ENCODE measurements around the gene ZFPL1.
A peak's percentile ranks its signal among the peaks of the same experiment; 100 is the strongest.

ZFPL1 gene

DNA sequence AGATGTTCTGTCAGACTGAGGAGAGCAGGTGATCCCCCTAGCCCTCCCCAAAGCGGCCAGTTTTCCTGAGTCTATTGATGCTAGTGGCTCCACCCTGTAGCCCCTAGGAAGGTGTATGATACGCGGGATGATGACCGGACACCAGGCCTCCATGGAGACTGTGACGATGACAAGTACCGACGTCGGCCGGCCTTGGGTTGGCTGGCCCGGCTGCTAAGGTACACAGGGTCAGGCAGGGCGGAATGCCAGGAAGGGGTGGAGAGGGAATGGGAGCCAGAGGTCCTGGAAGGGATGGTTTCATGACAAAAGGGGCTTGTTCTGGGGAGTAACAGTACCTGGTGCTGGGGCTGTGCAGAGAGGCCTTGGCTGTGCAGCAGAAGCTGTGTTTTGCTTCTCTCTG, 3.2 kb downstream of the ZFPL1 start:
- H3K4me3 Mint-ChIP-seq: no peak overlapping the region
- no peaks in the 10 kb centered on the region for H3K9me3 Mint-ChIP-seq
- peaks cover 26% of the 10 kb centered on the region for H3K4me1 Mint-ChIP-seq
- TF ChIP-seq, protein P1, sequence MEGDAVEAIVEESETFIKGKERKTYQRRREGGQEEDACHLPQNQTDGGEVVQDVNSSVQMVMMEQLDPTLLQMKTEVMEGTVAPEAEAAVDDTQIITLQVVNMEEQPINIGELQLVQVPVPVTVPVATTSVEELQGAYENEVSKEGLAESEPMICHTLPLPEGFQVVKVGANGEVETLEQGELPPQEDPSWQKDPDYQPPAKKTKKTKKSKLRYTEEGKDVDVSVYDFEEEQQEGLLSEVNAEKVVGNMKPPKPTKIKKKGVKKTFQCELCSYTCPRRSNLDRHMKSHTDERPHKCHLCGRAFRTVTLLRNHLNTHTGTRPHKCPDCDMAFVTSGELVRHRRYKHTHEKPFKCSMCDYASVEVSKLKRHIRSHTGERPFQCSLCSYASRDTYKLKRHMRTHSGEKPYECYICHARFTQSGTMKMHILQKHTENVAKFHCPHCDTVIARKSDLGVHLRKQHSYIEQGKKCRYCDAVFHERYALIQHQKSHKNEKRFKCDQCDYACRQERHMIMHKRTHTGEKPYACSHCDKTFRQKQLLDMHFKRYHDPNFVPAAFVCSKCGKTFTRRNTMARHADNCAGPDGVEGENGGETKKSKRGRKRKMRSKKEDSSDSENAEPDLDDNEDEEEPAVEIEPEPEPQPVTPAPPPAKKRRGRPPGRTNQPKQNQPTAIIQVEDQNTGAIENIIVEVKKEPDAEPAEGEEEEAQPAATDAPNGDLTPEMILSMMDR (IDR thresholded peaks at IDR 0.05; ENCODE audit: unreplicated experiment in 3 of 3): no peak
- H3K36me3 Mint-ChIP-seq (ENCODE audit: low read depth): peaks cover 12% of the 10 kb centered on the region
- no peak overlapping the region for H3K27ac Mint-ChIP-seq
- H3K27me3 Mint-ChIP-seq (ENCODE audit: low read depth): no peaks in the 10 kb centered on the region

DNA sequence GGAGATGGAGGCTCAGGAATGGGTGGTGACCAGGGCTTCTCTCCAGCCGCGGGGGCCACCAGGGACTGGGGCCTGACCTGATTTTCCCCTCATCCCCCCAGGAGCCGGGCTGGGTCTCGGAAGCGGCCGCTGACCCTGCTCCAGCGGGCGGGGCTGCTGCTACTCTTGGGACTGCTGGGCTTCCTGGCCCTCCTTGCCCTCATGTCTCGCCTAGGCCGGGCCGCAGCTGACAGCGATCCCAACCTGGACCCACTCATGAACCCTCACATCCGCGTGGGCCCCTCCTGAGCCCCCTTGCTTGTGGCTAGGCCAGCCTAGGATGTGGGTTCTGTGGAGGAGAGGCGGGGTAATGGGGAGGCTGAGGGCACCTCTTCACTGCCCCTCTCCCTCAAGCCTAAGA, 3.8 kb downstream of the ZFPL1 start:
- TF ChIP-seq, protein P1 (IDR thresholded peaks at IDR 0.05; ENCODE audit: unreplicated experiment in 3 of 3): no peak
- no peak overlapping the region for H3K27ac Mint-ChIP-seq
- H3K9me3 Mint-ChIP-seq: no peaks in the 10 kb centered on the region
- no peaks in the 10 kb centered on the region for H3K27me3 Mint-ChIP-seq (ENCODE audit: low read depth)
- peaks cover 23% of the 10 kb centered on the region for H3K4me1 Mint-ChIP-seq
- H3K4me3 Mint-ChIP-seq: no peak overlapping the region
- peaks cover 12% of the 10 kb centered on the region for H3K36me3 Mint-ChIP-seq (ENCODE audit: low read depth)

DNA sequence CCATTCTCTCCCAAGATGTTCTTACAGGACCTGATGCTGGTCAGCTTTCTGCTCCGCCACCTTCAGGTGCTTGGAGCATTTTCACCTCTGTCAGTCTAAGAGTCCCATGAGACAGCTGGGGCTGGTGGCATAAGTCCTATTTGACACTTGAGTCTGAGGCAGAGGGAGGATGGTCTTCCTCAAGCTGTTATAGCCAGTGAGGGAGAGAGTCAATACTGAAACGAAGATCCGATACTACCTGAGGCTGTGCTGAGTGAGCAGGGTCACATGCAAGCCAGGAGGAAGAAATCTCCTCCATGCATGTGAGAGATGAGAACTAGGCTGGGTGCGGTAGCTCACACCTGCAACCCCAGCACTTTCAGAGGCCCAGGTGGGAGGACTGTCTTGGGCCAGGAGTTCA, 5.6 kb downstream of the ZFPL1 start:
- Mint-ChIP-seq H3K36me3 (ENCODE audit: low read depth) (peaks cover 12% of the 10 kb centered on the region), H3K4me3 (no peak overlapping the region), H3K27me3 (ENCODE audit: low read depth) (no peaks in the 10 kb centered on the region)

DNA sequence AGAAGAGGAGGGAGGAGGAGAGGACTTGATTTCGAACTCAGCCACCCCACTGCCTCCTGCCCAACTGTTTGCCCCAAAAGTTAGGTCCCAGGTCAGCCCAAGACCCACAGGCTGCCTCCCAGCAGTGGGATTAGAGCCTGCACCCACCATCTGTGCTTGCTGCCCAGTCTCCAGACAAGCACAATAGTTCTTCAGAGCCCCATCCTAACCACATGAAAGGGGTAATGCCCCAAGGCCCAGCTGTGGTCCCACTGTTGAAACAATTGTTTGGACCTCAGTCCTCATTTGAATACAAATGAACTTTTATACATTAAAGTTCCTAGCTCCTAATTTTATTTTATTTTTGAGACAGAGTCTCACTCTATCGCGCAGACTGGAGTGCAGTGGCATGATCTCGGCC, 6.6 kb downstream of the ZFPL1 start:
- no peak overlapping the region for H3K4me3 Mint-ChIP-seq
- no peaks in the 10 kb centered on the region for H3K9me3 Mint-ChIP-seq
- H3K27me3 Mint-ChIP-seq (ENCODE audit: low read depth): no peaks in the 10 kb centered on the region

More for the DNA sequence above, 5.6 kb downstream of the ZFPL1 start:
- Mint-ChIP-seq H3K4me1 (peaks cover 11% of the 10 kb centered on the region), H3K9me3 (no peaks in the 10 kb centered on the region), H3K27ac (no peak overlapping the region)
- TF ChIP-seq, protein P1 (IDR thresholded peaks at IDR 0.05; ENCODE audit: unreplicated experiment in 3 of 3): no peak

DNA sequence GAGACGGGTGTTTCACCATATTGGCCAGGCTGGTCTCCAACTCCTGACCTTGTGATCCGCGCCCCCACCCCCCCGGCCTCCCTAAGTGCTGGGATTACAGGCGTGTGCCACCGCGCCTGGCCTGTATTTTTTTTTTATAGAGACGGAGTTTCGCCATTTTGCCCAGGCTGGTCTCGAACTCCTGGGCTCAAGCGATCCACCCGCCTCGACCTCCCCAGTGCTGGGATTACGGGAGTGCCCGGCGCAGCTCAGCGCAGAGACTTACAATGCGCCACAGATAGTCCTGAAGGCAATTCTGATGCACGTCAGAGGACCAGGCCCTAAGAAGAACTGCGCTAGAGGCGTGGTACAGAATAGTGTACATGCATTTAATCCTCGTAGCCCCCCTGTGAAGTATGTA, 11.4 kb downstream of the ZFPL1 start:
- Mint-ChIP-seq H3K27ac (peak overlapping the region; percentile 95 to 98 (median 97)), H3K36me3 (ENCODE audit: low read depth) (no peaks in the 10 kb centered on the region), H3K4me3 (peak overlapping the region; percentile 93 to 97 (median 97)), H3K27me3 (ENCODE audit: low read depth) (no peaks in the 10 kb centered on the region), H3K9me3 (no peaks in the 10 kb centered on the region), H3K4me1 (peaks cover 10% of the 10 kb centered on the region)
- TF ChIP-seq, protein P1 (IDR thresholded peaks at IDR 0.05; ENCODE audit: unreplicated experiment in 3 of 3): no peak

More for the DNA sequence above, 6.6 kb downstream of the ZFPL1 start:
- TF ChIP-seq, protein P1 (IDR thresholded peaks at IDR 0.05; ENCODE audit: unreplicated experiment in 3 of 3): no peak
- Mint-ChIP-seq H3K4me1 (peaks cover 4% of the 10 kb centered on the region), H3K27ac (no peak overlapping the region), H3K36me3 (ENCODE audit: low read depth) (peaks cover 10% of the 10 kb centered on the region)

DNA sequence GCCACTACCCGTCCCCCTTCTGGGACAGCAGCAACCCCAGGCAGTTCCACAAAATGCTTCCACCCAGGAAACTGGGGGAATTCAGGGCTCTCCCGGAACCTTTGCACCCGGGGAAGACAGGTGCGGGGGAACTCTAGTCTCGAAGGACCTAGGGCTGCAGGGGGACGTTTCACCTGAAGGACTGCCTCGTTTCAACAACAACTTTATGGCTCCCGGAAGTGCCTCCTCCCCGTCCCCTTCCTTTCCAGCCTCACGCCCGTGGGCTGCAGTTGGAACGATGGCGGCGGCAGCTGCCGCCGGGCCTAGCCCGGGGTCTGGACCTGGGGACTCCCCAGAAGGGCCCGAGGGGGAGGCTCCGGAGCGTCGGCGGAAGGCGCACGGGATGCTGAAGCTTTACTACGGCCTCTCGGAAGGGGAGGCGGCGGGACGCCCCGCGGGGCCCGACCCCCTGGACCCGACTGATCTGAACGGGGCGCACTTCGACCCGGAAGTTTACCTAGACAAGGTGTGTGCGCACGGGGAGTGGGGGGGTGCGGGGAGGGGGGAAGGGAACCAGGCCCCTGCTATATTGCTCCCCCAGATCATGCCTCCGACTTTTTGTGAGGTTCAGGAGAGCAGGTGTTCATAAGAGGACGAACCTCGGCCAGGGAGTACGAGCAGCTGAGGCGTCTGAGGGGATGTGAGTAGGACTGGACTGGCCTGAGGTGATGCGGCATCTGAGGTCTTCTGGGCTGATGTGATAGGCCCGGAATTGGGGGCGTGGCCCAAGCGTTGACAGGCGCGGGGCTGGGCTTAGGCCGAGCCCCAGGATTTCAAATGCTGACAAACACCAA, 12.2 kb downstream of the ZFPL1 start, which contains the start of gene VPS51:
TSS of gene VPS51 (plus strand) at position 241 of the 833 bp plus-strand sequence. CDS start at position 278, 37 bp downstream.
- peak within 1 kb of the TSS; percentile 93 to 97 (median 97) for H3K4me3 Mint-ChIP-seq
- TF ChIP-seq, protein P1 (IDR thresholded peaks at IDR 0.05; ENCODE audit: unreplicated experiment in 3 of 3): no peak
- no peaks in the 10 kb centered on the region for H3K36me3 Mint-ChIP-seq (ENCODE audit: low read depth)
- peak within 1 kb of the TSS; percentile 95 to 98 (median 97) for H3K27ac Mint-ChIP-seq
- peaks cover 10% of the 10 kb centered on the region for H3K4me1 Mint-ChIP-seq
- no peaks in the 10 kb centered on the region for H3K9me3 Mint-ChIP-seq
- no peaks in the 10 kb centered on the region for H3K27me3 Mint-ChIP-seq (ENCODE audit: low read depth)

Measured in nephron (organoid).